Fibroblast of peridontal ligament (primary cell): ENCODE results near the gene PLA2G7.
"Not testable (repeated sequence)": the region's sequence is repeated elsewhere in the genome, so short reads cannot be mapped to it uniquely, and the experiment has no call there.

Experiments used
- DNase-seq: peaks from one replicate; pipeline ENCODE4 v3.0.0-alpha.2; 2010; ENCODE audit errors: extremely low read depth

PLA2G7 gene

DNA sequence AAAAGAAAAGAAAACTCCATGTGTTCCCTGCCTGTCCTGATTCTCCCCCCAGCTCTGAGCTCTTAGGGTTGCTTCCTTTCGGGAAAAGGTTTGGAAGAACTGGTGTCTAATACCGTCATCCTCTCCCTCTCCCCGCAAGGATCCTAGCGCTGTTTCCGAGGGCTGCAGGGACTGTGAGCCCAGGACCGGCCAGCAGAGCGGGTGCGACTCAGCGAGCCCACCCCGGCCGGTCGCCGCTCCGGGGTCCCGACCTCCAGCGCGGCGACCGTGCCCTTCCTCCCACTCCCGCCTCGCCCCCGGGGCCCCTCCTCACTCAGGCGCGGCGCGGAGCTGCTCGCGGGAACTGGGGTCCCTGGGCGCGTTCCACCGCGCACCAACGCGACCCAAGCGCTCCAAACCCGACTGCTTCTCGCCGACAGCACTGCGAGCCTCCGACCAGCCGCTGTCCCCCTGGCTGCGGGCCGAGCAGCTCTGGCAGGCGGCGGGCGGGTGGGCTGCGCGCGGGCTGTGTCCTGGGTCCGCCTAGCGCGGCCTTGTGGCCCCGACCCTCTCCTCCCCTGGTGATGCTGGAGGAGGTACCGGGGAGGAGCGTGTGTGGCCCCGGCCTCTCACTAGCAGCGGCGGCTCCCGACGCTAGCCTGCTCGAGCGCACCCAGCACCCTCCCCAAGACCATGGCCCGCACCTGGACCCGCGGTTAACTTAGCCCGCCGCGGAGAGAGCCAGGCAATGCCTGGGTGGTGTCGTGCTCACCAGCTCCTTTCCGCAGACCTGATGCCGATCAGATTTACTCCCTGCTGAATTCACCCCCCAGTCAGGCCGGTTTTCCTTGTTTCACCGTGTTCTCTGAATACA lies at the start of gene PLA2G7:
Gene PLA2G7 (minus strand): TSS at position 509 of the 853 bp plus-strand sequence. CDS start 12,484 bp downstream, outside the sequence.
- DNase-seq = peak; percentile 3

DNA sequence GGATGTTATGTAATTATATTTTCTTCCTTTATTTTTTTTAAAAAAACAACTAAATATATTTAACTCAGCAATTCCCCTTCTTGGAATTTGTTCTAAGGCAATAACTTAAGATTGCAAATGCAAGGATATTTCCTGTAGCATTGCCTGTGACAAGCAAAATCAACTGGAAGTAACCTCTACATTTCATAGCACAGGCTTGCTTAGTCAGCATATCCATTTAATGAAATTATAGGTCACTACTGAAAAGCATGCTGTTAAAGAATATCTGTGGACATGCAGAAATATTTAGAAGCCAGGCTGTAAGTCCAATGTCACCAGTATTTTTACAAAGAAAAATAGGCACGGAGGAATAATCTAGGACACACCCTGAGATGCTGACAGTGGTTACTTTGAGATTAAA lies 49.4 kb upstream of the PLA2G7 start:
- no peak for DNase-seq

- peak; percentile 69 for DNase-seq
Measured at GRCh38 chr6:46781478-46782378, 46.6 kb upstream of the PLA2G7 start.

GRCh38 chr6:46777476-46778346 lies 42.5 kb upstream of the PLA2G7 start:
- no peak for DNase-seq

DNA sequence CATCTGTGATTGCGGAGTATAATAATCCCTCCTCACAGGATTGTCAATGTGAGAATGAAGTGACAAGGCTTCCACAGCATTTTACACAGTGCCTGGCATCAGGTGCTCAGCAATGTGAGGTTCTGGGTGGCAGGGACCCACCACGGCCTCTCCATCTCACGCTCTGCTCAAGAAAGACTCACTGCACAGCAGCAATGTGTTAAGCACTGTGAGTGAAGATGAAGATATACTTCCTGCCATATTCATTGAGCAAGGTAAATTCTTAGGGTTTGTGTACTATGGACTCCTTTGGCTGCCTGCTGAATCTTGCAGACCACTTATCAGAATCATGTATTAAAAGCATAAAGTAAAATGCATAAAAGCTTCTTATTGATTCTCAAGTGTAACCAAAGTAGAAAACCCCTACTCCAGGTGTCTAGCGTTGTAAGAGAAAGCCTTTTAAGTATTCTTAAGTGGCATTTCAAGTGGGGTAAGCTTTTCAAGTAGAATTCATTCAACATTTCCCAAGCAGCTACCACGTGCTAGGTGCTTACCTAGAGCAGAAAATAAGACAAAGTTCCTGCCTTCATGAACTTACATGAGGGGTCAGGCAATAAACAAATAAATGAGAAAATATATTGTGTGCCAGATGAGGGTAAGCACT lies 41.0 kb upstream of the PLA2G7 start:
- DNase-seq = no peak

DNA sequence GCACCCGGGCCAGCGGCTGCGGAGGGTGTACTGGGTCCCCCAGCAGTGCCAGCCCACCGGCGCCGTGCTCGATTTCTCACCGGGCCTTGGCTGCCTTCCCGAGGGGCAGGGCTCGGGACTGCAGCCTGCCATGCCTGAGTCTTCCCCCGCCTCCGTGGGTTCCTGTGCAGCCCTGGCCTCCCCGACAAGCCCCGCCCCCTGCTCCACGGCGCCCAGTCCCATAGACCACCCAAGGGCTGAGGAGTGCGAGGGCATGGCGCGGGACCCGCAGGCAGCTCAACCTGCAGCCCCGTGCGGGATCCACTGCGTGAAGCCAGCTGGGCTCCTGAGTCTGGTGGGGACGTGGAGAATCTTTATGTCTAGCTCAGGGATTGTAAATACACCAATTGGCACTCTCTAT lies 39.6 kb upstream of the PLA2G7 start:
- not testable (repeated sequence) for DNase-seq

DNA sequence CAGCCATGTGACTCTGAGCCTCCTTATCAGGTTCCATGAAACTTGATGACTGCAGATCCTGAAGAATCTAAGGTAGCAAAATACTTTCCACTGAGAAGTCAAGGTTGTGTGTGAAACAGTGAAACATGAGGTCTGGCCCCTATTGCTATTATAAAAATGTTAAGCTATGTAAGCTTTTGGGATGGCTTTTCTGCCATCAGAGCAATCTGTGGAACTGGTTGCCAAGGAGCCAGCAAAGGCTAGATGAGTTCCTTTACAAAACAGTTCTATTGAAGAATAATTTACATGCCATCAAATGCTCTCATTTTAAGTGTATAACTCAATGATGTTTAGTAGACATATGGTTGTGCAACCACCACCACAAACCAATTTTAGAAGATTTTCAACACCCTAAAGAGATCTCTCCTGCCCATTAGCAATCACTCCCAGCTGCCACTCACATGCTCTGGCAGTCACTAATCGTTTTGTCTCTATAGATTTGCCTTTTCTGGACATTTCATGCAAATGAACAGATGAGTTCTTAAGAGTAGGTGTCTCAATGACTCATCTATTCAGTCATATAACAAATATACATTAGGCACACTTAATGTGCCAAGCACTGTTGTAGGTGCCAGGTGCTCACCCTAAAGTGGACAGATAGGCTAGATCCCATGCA lies 38.2 kb upstream of the PLA2G7 start:
- no peak for DNase-seq

GRCh38 chr6:46772762-46773161 lies 37.6 kb upstream of the PLA2G7 start:
- no peak for DNase-seq

DNA sequence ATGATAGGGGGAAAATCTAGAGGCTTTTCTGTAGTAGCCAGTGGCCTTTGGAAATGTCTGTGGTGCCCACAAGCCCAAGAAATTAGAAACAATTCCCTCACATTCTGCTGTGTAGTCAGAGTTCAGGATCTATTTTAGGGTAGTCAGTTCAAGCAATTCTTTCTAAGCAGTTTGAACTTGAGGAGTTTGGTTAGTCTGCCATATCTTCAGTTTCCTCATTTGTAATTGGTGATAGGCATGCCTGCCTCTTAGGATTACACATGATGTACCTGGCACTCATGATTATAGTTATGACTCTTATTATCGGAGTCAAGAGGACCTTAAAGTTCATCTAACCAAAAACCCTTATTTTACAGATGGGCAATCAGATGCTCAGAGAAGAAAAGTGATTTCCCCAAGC lies 36.8 kb upstream of the PLA2G7 start:
- DNase-seq = no peak

GRCh38 chr6:46764961-46765360 lies 29.8 kb upstream of the PLA2G7 start:
- DNase-seq = no peak

GRCh38 chr6:46764280-46764679 lies 29.1 kb upstream of the PLA2G7 start:
- DNase-seq = not testable (repeated sequence)

- DNase-seq = no peak
Measured at GRCh38 chr6:46763466-46763865, 28.3 kb upstream of the PLA2G7 start.

DNA sequence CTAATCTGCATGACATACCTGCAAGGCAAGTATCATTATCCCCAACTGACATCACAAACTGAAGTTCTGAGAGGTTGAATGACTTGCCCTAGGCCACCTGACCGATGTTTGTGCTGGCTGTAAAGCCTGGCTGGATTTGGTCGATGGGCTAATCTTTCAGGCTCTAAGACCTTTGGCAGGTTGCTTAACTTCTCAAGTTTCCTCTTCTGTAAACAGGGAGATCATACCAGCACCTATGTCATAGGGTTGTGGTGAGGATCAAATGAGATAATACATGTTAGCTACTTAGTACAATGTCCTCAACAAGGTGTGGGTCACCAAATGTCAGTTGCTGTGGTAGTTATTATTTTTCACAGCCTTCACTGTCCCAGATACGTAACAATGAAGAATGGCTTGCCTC lies 25.8 kb upstream of the PLA2G7 start:
- DNase-seq = no peak

DNA sequence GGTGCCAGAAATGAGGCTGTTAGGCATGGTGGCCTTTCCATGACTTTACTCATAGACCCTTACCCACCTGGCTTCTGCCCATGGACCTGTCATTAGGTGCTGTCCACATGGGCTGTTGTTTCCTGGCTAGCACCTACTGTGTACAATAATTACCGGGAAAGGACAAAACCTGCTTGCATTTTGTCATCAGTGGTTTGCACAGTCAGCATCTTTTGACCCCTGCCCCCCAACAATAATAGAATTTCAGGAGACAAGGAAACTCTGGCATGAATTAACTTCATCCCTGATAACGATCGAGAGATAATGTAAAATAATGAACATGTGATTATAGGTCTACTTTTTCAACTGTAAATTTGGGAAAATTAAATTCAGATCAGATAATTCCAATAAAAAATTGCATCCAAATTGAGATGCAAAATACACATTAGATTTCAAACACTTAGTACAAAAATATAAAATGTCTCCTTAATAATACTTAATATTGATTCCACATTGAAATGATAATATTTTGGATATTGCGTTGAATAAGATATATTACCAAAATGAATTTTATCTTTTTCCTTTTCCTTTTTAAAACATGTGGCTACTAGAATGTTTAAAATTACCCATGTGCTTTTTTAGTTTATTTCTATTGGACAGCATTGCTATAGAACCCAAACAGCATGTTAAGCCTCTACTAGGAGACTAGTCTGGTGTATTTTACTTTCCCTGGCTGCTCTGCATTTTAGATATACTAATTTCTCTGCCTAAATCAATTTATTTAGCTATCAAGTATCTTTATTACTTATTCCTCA lies 24.0 kb upstream of the PLA2G7 start:
- DNase-seq = no peak

- no peak for DNase-seq
Measured at GRCh38 chr6:46757214-46757596, 22.0 kb upstream of the PLA2G7 start.

GRCh38 chr6:46756469-46757213 lies 21.5 kb upstream of the PLA2G7 start:
- no peak for DNase-seq

DNA sequence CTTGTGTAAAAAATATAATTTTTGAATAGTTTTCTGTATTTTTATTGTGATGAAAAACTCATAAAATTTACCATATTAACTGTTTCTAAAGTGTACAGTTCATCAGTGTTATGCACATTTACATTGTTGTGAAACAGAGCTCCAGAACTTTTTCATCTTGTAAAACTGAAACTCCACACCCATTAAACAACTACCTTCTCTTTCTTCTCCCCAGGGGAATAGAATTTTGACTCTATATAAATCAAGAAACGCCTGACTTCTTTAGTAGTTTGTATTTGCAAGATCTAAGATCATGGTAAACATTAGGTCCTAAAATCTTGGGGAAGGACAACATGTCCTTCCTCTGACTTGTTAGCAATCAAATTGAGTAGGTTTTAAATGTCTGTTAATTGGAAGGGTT lies 20.7 kb upstream of the PLA2G7 start:
- DNase-seq = no peak

- DNase-seq = no peak
Measured at GRCh38 chr6:46751658-46752057, 16.5 kb upstream of the PLA2G7 start.

- no peak for DNase-seq
Measured at GRCh38 chr6:46749731-46750130, 14.6 kb upstream of the PLA2G7 start.
